Esophagus squamous epithelium (tissue), 4 donors: ENCODE results near the gene CILP2.

Experiments used
- POLR2A ChIP-seq, 4 donors: fragments of 450-650 bp; IDR thresholded peaks; one replicate each; pipeline ENCODE4 v1.6.1; 2017; ENCODE audit warnings: antibody characterized with exemption in 4 of 4, mild to moderate bottlenecking in 4 of 4, moderate library complexity in 3 of 4
- TF ChIP-seq, protein P1 (sequence below), 6 experiments: fragments of 450-650 bp in 4 of 6; fragments of 200-600 bp in 2 of 6; sonication (generic) in 2 of 6; IDR thresholded peaks; one replicate each; pipeline ENCODE4 v1.5.1; 2016 to 2019; ENCODE audit warnings: antibody characterized with exemption in 6 of 6, mild to moderate bottlenecking in 4 of 6, moderate library complexity in 4 of 6

DNA sequence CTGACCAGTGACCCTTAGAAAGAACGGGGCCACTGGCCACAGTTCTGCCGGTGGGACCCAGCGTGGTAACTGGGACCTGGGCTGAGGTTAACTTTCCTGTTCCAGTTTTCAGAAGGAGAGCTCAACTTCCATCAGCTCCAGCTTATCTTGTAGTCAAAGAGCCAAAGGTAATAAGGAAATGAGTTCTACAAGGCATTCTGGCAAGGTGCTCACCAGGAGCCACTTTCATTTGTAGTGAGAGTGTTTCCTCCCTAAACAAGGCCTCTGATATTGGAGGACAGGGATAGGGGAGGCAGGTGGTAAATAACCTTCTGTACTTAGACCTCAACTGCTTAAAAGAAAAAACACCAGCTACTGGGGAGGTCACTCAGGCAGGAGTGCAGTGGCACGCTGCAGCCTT lies 42.4 kb downstream of the CILP2 start:
- TF ChIP-seq, protein P1, sequence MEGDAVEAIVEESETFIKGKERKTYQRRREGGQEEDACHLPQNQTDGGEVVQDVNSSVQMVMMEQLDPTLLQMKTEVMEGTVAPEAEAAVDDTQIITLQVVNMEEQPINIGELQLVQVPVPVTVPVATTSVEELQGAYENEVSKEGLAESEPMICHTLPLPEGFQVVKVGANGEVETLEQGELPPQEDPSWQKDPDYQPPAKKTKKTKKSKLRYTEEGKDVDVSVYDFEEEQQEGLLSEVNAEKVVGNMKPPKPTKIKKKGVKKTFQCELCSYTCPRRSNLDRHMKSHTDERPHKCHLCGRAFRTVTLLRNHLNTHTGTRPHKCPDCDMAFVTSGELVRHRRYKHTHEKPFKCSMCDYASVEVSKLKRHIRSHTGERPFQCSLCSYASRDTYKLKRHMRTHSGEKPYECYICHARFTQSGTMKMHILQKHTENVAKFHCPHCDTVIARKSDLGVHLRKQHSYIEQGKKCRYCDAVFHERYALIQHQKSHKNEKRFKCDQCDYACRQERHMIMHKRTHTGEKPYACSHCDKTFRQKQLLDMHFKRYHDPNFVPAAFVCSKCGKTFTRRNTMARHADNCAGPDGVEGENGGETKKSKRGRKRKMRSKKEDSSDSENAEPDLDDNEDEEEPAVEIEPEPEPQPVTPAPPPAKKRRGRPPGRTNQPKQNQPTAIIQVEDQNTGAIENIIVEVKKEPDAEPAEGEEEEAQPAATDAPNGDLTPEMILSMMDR (IDR thresholded peaks at IDR 0.05), result no peak
- no peak for TF ChIP-seq POLR2A (IDR thresholded peaks at IDR 0.05)
